ENCODE results near the gene PIK3C2A.

The PIK3C2A gene

DNA sequence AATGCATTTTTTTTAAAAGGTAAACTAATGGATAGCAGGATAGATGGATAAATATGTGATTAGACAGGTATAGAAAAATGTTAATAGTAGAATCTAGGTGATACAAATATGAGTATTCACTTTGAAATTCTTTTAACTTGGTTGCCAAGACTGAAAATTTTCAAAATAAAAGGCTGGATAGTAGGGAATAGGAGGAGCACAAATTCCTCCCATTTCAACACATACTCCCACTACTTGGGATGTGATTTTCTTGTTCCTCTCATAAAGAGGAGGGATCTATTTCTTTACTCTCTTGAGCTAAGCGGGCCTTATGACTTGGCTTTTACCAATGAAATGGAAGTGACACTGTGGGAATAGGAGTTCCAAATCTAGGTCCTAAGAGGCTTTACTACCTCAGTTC lies 35.9 kb downstream of the PIK3C2A start:
- TF ChIP-seq, protein P1, sequence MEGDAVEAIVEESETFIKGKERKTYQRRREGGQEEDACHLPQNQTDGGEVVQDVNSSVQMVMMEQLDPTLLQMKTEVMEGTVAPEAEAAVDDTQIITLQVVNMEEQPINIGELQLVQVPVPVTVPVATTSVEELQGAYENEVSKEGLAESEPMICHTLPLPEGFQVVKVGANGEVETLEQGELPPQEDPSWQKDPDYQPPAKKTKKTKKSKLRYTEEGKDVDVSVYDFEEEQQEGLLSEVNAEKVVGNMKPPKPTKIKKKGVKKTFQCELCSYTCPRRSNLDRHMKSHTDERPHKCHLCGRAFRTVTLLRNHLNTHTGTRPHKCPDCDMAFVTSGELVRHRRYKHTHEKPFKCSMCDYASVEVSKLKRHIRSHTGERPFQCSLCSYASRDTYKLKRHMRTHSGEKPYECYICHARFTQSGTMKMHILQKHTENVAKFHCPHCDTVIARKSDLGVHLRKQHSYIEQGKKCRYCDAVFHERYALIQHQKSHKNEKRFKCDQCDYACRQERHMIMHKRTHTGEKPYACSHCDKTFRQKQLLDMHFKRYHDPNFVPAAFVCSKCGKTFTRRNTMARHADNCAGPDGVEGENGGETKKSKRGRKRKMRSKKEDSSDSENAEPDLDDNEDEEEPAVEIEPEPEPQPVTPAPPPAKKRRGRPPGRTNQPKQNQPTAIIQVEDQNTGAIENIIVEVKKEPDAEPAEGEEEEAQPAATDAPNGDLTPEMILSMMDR (IDR thresholded peaks at IDR 0.05; ENCODE audit: control insufficient read depth, extremely low read depth, insufficient read depth), result no peak
- no peak for DNase-seq (ENCODE audit: low read depth)
- H3K4me3 ChIP-seq (ENCODE audit: low read depth, low read length), result no peak overlapping the region

DNA sequence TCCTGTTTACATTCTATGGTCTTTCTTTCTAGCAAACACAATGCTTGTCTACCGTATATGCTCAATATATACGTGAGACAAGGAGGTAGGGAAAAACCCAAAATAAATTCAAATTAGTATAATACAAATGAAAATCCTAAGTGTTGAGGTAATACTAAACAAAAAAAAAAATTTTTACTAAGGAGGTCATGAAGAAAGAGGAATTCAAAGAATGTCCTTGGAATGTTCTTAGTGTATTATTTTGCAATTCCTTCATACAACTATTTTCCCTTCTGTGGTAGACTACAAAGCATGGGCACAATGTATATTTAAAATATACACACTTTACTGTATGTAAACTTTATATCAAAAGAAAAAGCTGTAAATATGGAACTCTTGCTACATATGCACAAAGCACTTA lies 36.4 kb downstream of the PIK3C2A start:
- TF ChIP-seq, protein P1 (IDR thresholded peaks at IDR 0.05; ENCODE audit: control insufficient read depth, extremely low read depth, insufficient read depth), result no peak
- DNase-seq (ENCODE audit: low read depth), result no peak
- no peak overlapping the region for H3K4me3 ChIP-seq (ENCODE audit: low read depth, low read length)

DNA sequence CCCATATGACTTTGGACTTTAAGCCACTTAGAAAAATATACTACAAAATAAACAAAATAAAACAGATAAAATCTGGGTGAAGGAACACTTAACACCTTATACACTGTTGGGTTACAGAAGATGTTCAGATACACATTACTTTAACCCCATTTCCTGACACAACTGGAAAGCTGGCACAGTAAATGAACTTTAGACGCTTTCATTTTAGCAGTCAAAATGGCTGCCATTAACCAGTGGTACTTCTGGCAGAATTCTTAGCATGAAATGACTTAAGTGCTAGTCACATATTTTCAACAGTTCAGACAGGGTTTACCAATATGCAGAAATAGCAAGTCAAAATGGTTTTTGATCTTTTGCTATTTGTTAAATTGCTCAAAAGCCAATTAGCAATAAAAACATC lies 37.9 kb downstream of the PIK3C2A start:
- DNase-seq (ENCODE audit: low read depth), result no peak
- TF ChIP-seq, protein P1 (IDR thresholded peaks at IDR 0.05; ENCODE audit: control insufficient read depth, extremely low read depth, insufficient read depth), result no peak

DNA sequence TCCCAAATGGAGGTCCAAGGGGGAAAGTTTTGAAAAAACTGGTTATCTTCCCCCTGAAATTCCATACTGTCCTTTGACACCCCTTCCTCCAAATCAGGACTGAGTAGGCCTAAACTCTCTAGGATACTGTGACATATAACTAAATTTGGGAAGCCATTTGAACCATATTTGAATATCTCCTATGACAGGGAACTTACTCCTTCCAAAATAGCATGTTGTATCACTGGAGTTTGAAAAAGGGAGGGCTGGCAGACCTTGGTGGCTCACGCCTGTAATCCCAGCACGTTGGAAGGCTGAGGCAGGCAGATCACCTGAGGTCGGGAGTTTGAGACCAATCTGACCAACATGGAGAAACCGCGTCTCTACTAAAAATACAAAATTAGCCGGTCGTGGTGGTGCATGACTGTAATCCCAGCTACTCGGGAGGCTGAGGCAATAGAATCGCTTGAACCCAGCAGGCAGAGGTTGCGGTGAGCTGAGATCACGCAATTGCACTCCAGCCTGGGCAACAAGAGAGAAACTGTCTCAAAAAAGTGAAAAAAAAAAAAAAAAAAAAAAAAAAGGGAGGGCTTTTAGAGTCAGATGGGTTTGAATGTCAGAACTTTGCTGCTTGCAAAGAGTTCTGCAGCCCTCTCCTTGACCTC lies 42.4 kb downstream of the PIK3C2A start:
- TF ChIP-seq, protein P1 (IDR thresholded peaks at IDR 0.05; ENCODE audit: control insufficient read depth, extremely low read depth, insufficient read depth), result no peak
- no peak overlapping the region for H3K4me3 ChIP-seq (ENCODE audit: low read depth, low read length)
- DNase-seq (ENCODE audit: low read depth), result no peak

More for the DNA sequence above, 37.9 kb downstream of the PIK3C2A start:
- H3K4me3 ChIP-seq (ENCODE audit: low read depth, low read length), result no peak overlapping the region

- no peak overlapping the region for H3K4me3 ChIP-seq (ENCODE audit: low read depth, low read length)
- DNase-seq (ENCODE audit: low read depth), result no peak
- TF ChIP-seq, protein P1 (IDR thresholded peaks at IDR 0.05; ENCODE audit: control insufficient read depth, extremely low read depth, insufficient read depth), result no peak
Measured at GRCh38 chr11:17164361-17165246, 43.2 kb downstream of the PIK3C2A start.

GRCh38 chr11:17163736-17164135 lies 44.0 kb downstream of the PIK3C2A start:
- TF ChIP-seq, protein P1 (IDR thresholded peaks at IDR 0.05; ENCODE audit: control insufficient read depth, extremely low read depth, insufficient read depth), result no peak
- no peak for DNase-seq (ENCODE audit: low read depth)
- H3K4me3 ChIP-seq (ENCODE audit: low read depth, low read length), result no peak overlapping the region
